Lower leg skin (tissue), 4 donors: ENCODE data around the gene ERFE. TPM values are rescaled to one million over a fixed set of nuclear protein-coding genes. Genes with fewer than 3 reads are reported as not detected.

Experiments used
- DNase-seq, 2 donors: peaks; one replicate each; pipeline ENCODE4 v3.0.0-alpha.2; 2019; ENCODE audit warnings: low spot score in 2 of 2
- H3K4me3 ChIP-seq: fragments of 200-600 bp; sonication (generic); 2 replicates; pipeline ENCODE4 v1.5.1; 2017; ENCODE audit warnings: mild to moderate bottlenecking, low read depth; ENCODE audit not compliant: poor library complexity, severe bottlenecking
- CTCF ChIP-seq, 3 donors: fragments of 450-650 bp; IDR thresholded peaks; one replicate each; pipeline ENCODE4 v1.5.1; 2016; ENCODE audit warnings: antibody characterized with exemption in 3 of 3, mild to moderate bottlenecking in 3 of 3, moderate library complexity in 2 of 3
- POLR2A ChIP-seq, 2 donors: fragments of 450-650 bp; IDR thresholded peaks; one replicate each; pipeline ENCODE4 v1.6.1; 2016 to 2017; ENCODE audit warnings: antibody characterized with exemption in 2 of 2, mild to moderate bottlenecking in 1 of 2, moderate library complexity in 1 of 2
- WGBS, 2 donors: methylation state at CpG; one replicate each; pipeline ENCODE4 v1.1.5; 2018; 5-methylcytosine and 5-hydroxymethylcytosine counted together
- intact Hi-C: fragments of 100-400 bp; cut with DNase I; formaldehyde crosslinking; loops from one replicate; pipeline ENCODE4 v1.15.0; 2023; ENCODE audit warnings: low total_unique reads
- total RNA-seq, 4 donors: library from RNA; depleted of rRNA; stranded (reverse); fragments of >200 nt; gene quantifications; one replicate each; pipeline ENCODE4 v1.1.0, GENCODE V29; 2016

Gene ERFE
- total RNA-seq, 4 donors from 2014 or later = not detected

- 87 to 90% methylated on average over 23 of the region's 23 CpGs for WGBS, 2 donors
- intact Hi-C loops = no loop called here
- H3K4me3 ChIP-seq = no peak overlapping the region
- TF ChIP-seq CTCF (IDR thresholded peaks at IDR 0.05) = no peak
- no peak for TF ChIP-seq POLR2A (IDR thresholded peaks at IDR 0.05)
- no peak for DNase-seq
Measured at GRCh38 chr2:238132463-238133450, 26.0 kb upstream of the ERFE start.

- no peak overlapping the region for H3K4me3 ChIP-seq
- WGBS, 2 donors = 73 to 76% methylated on average over 14 of the region's 14 CpGs
- intact Hi-C loops = no loop called here
- TF ChIP-seq POLR2A (IDR thresholded peaks at IDR 0.05) (no peak), CTCF (IDR thresholded peaks at IDR 0.05) (no peak)
- DNase-seq = no peak
Measured at GRCh38 chr2:238133499-238134392, 25.0 kb upstream of the ERFE start.

- intact Hi-C loops = no loop called here
- TF ChIP-seq CTCF (IDR thresholded peaks at IDR 0.05) = no peak
- TF ChIP-seq POLR2A (IDR thresholded peaks at IDR 0.05) = no peak
- H3K4me3 ChIP-seq = no peak overlapping the region
- WGBS, 2 donors = 93 to 98% methylated on average over 7 to 11 of the region's 11 CpGs
- no peak for DNase-seq
Measured at GRCh38 chr2:238134393-238134785, 24.4 kb upstream of the ERFE start.

- DNase-seq = no peak
Measured at GRCh38 chr2:238135601-238136150, 23.1 kb upstream of the ERFE start.

More at GRCh38 chr2:238135601-238136150, 23.1 kb upstream of the ERFE start:
- no peak for TF ChIP-seq POLR2A (IDR thresholded peaks at IDR 0.05)
- no peak for TF ChIP-seq CTCF (IDR thresholded peaks at IDR 0.05)
- H3K4me3 ChIP-seq = no peak overlapping the region
- intact Hi-C loops = no loop called here
- WGBS, 2 donors = 91 to 93% methylated on average over 15 of the region's 15 CpGs
